ENCODE data around the gene NFAM1.

NFAM1 gene

GRCh38 chr22:42365111-42365865, 66.9 kb downstream of the NFAM1 start (continued):
- TF ChIP-seq ZNF280D (tag by site-specific recombination; IDR thresholded peaks at IDR 0.05) (no peak), ZNF416 (tag by site-specific recombination; IDR thresholded peaks at IDR 0.05) (no peak), ZNF214 (tag by site-specific recombination; IDR thresholded peaks at IDR 0.05; ENCODE audit: borderline replicate concordance) (no peak), ZNF433 (tag by site-specific recombination; IDR thresholded peaks at IDR 0.05; ENCODE audit: low read depth) (no peak), INSM2 (tag by site-specific recombination; IDR thresholded peaks at IDR 0.05) (no peak), RBAK (tag by site-specific recombination; IDR thresholded peaks at IDR 0.05) (no peak), ZFHX2 (tag by site-specific recombination; conservative IDR thresholded peaks at IDR 0.05) (peak; percentile 22; the same call in 1 of the 2 replicates), ZNF423 (tag by site-specific recombination; IDR thresholded peaks at IDR 0.05) (no peak), ZNF660 (tag by site-specific recombination; IDR thresholded peaks at IDR 0.05) (no peak), ZNF23 (tag by site-specific recombination; IDR thresholded peaks at IDR 0.05; ENCODE audit: borderline replicate concordance) (no peak), TSHZ1 (tag by site-specific recombination; IDR thresholded peaks at IDR 0.05; ENCODE audit: borderline replicate concordance) (0 out of 2 replicates have a peak, but pooled peaks have one; percentile 32), ZNF704 (tag by site-specific recombination; IDR thresholded peaks at IDR 0.05) (no peak), ZNF621 (tag by site-specific recombination; IDR thresholded peaks at IDR 0.05) (no peak), ZNF157 (tag by site-specific recombination; IDR thresholded peaks at IDR 0.05) (no peak), ATF2 (tag by site-specific recombination; IDR thresholded peaks at IDR 0.05; ENCODE audit: low read depth) (no peak), KLF8 (tag by site-specific recombination; IDR thresholded peaks at IDR 0.05) (no peak)

All from HEK293 (cell line).